ENCODE measurements around the gene STX1B. TPM values are rescaled to one million over a fixed set of nuclear protein-coding genes. Genes with fewer than 3 reads are reported as not detected.

Gene STX1B
- total RNA-seq, 1 donor from 2014 or later, result 11.0 TPM

GRCh38 chr16:31050280-31051030 is 40.0 kb upstream of the STX1B start:
- Histone ChIP-seq H3K36me3 (ENCODE audit: insufficient read depth, low read length) (no peaks in the 10 kb centered on the region), H4K20me1 (ENCODE audit: insufficient read depth, low read length) (no peaks in the 10 kb centered on the region), H2AFZ (ENCODE audit: low read depth, low read length) (no peak overlapping the region), H3K9me3 (ENCODE audit: insufficient read depth, low read depth, low read length) (no peaks in the 10 kb centered on the region), H3K27ac (ENCODE audit: low read depth, low read length) (no peak overlapping the region), H3K4me2 (ENCODE audit: low read length) (no peak overlapping the region), H3K4me3 (ENCODE audit: insufficient read depth, low read depth, low read length) (no peak overlapping the region), H3K79me2 (ENCODE audit: insufficient read depth, low read length) (no peaks in the 10 kb centered on the region), H3K27me3 (ENCODE audit: insufficient read depth, low read length) (no peaks in the 10 kb centered on the region), H3K4me1 (ENCODE audit: insufficient read depth, low read length) (peaks cover 3% of the 10 kb centered on the region), H3K9ac (ENCODE audit: low read length) (no peak overlapping the region)
- Mint-ChIP-seq H3K4me1 (ENCODE audit: low read depth, unreplicated experiment) (peaks cover 7% of the 10 kb centered on the region), H3K9me3 (ENCODE audit: unreplicated experiment) (peaks cover 5% of the 10 kb centered on the region), H3K36me3 (ENCODE audit: low read depth, unreplicated experiment) (no peaks in the 10 kb centered on the region), H3K27ac (ENCODE audit: unreplicated experiment) (no peak overlapping the region), H3K4me3 (ENCODE audit: unreplicated experiment) (peak overlapping the region; percentile 45), H3K27me3 (ENCODE audit: low read depth, unreplicated experiment) (no peaks in the 10 kb centered on the region)
- FAIRE-seq, result no peak
- no peak for DNase-seq (ENCODE audit: low read depth)
- TF ChIP-seq, protein P1, sequence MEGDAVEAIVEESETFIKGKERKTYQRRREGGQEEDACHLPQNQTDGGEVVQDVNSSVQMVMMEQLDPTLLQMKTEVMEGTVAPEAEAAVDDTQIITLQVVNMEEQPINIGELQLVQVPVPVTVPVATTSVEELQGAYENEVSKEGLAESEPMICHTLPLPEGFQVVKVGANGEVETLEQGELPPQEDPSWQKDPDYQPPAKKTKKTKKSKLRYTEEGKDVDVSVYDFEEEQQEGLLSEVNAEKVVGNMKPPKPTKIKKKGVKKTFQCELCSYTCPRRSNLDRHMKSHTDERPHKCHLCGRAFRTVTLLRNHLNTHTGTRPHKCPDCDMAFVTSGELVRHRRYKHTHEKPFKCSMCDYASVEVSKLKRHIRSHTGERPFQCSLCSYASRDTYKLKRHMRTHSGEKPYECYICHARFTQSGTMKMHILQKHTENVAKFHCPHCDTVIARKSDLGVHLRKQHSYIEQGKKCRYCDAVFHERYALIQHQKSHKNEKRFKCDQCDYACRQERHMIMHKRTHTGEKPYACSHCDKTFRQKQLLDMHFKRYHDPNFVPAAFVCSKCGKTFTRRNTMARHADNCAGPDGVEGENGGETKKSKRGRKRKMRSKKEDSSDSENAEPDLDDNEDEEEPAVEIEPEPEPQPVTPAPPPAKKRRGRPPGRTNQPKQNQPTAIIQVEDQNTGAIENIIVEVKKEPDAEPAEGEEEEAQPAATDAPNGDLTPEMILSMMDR (IDR thresholded peaks at IDR 0.05; ENCODE audit: insufficient read depth, low read depth, low read length), result no peak
- TF ChIP-seq EZH2 (IDR thresholded peaks at IDR 0.05; ENCODE audit: insufficient read depth, low read length), result no peak

GRCh38 chr16:31043898-31044481 is 33.6 kb upstream of the STX1B start:
- peaks cover 16% of the 10 kb centered on the region for H3K36me3 Mint-ChIP-seq (ENCODE audit: low read depth, unreplicated experiment)
- TF ChIP-seq, protein P1 (IDR thresholded peaks at IDR 0.05; ENCODE audit: insufficient read depth, low read depth, low read length), result no peak
- no peak for TF ChIP-seq EZH2 (IDR thresholded peaks at IDR 0.05; ENCODE audit: insufficient read depth, low read length)

GRCh38 chr16:31043352-31043751 is 32.9 kb upstream of the STX1B start:
- Histone ChIP-seq H3K27me3 (ENCODE audit: insufficient read depth, low read length) (no peaks in the 10 kb centered on the region), H4K20me1 (ENCODE audit: insufficient read depth, low read length) (peaks cover 8% of the 10 kb centered on the region), H3K27ac (ENCODE audit: low read depth, low read length) (no peak overlapping the region), H3K9me3 (ENCODE audit: insufficient read depth, low read depth, low read length) (no peaks in the 10 kb centered on the region), H3K79me2 (ENCODE audit: insufficient read depth, low read length) (no peaks in the 10 kb centered on the region), H3K9ac (ENCODE audit: low read length) (no peak overlapping the region), H3K4me2 (ENCODE audit: low read length) (no peak overlapping the region), H3K4me3 (ENCODE audit: insufficient read depth, low read depth, low read length) (no peak overlapping the region), H3K4me1 (ENCODE audit: insufficient read depth, low read length) (no peaks in the 10 kb centered on the region), H3K36me3 (ENCODE audit: insufficient read depth, low read length) (peaks cover 11% of the 10 kb centered on the region), H2AFZ (ENCODE audit: low read depth, low read length) (no peak overlapping the region)
- FAIRE-seq (no peak), DNase-seq (ENCODE audit: low read depth) (no peak)
- peaks cover 20% of the 10 kb centered on the region for H3K36me3 Mint-ChIP-seq (ENCODE audit: low read depth, unreplicated experiment)
- no peaks in the 10 kb centered on the region for H3K4me1 Mint-ChIP-seq (ENCODE audit: low read depth, unreplicated experiment)
- H3K27ac Mint-ChIP-seq (ENCODE audit: unreplicated experiment), result no peak overlapping the region
- no peaks in the 10 kb centered on the region for H3K9me3 Mint-ChIP-seq (ENCODE audit: unreplicated experiment)
- TF ChIP-seq, protein P1 (IDR thresholded peaks at IDR 0.05; ENCODE audit: insufficient read depth, low read depth, low read length), result no peak
- TF ChIP-seq EZH2 (IDR thresholded peaks at IDR 0.05; ENCODE audit: insufficient read depth, low read length), result no peak
- no peak overlapping the region for H3K4me3 Mint-ChIP-seq (ENCODE audit: unreplicated experiment)
- no peaks in the 10 kb centered on the region for H3K27me3 Mint-ChIP-seq (ENCODE audit: low read depth, unreplicated experiment)

More at GRCh38 chr16:31043898-31044481, 33.6 kb upstream of the STX1B start:
- Histone ChIP-seq H3K27ac (ENCODE audit: low read depth, low read length) (no peak overlapping the region), H3K4me1 (ENCODE audit: insufficient read depth, low read length) (no peaks in the 10 kb centered on the region), H3K36me3 (ENCODE audit: insufficient read depth, low read length) (peaks cover 11% of the 10 kb centered on the region), H3K9me3 (ENCODE audit: insufficient read depth, low read depth, low read length) (no peaks in the 10 kb centered on the region), H3K4me2 (ENCODE audit: low read length) (no peak overlapping the region), H3K9ac (ENCODE audit: low read length) (no peak overlapping the region), H2AFZ (ENCODE audit: low read depth, low read length) (no peak overlapping the region), H4K20me1 (ENCODE audit: insufficient read depth, low read length) (peaks cover 8% of the 10 kb centered on the region), H3K4me3 (ENCODE audit: insufficient read depth, low read depth, low read length) (no peak overlapping the region), H3K79me2 (ENCODE audit: insufficient read depth, low read length) (no peaks in the 10 kb centered on the region), H3K27me3 (ENCODE audit: insufficient read depth, low read length) (no peaks in the 10 kb centered on the region)
- FAIRE-seq, result no peak
- H3K4me3 Mint-ChIP-seq (ENCODE audit: unreplicated experiment), result no peak overlapping the region
- no peak overlapping the region for H3K27ac Mint-ChIP-seq (ENCODE audit: unreplicated experiment)
- H3K27me3 Mint-ChIP-seq (ENCODE audit: low read depth, unreplicated experiment), result no peaks in the 10 kb centered on the region
- H3K9me3 Mint-ChIP-seq (ENCODE audit: unreplicated experiment), result no peaks in the 10 kb centered on the region
- no peak for DNase-seq (ENCODE audit: low read depth)
- H3K4me1 Mint-ChIP-seq (ENCODE audit: low read depth, unreplicated experiment), result no peaks in the 10 kb centered on the region

Measured in astrocyte (in vitro differentiated cells and primary cell).